OCI-LY1 (cell line): ENCODE measurements around the gene LTO1.

Experiments used
- H2AFZ ChIP-seq: fragments of 200-600 bp; sonication (generic), shearing (Covaris generic); 2 replicates; pipeline ENCODE4 v1.6.0; 2014; ENCODE audit warnings: antibody characterized with exemption, mild to moderate bottlenecking, low read length
- H3F3A ChIP-seq: fragments of 200-600 bp; sonication (generic), shearing (Covaris generic); 2 replicates; pipeline ENCODE4 v1.6.0; 2014; ENCODE audit warnings: mild to moderate bottlenecking, antibody characterized with exemption, low read length, moderate library complexity; ENCODE audit not compliant: insufficient read depth
- H3K27ac ChIP-seq: fragments of 200-600 bp; sonication (generic); 2 replicates; pipeline ENCODE4 v1.5.1; 2014; ENCODE audit warnings: low read length, mixed run types, mild to moderate bottlenecking, low read depth; ENCODE audit not compliant: poor library complexity, severe bottlenecking
- H3K27me3 ChIP-seq: fragments of 200-600 bp; sonication (generic); 2 replicates; pipeline ENCODE4 v1.6.0; 2014; ENCODE audit warnings: antibody characterized with exemption, mild to moderate bottlenecking, low read length, moderate library complexity; ENCODE audit not compliant: insufficient read depth
- H3K36me3 ChIP-seq: fragments of 200-600 bp; sonication (generic); 2 replicates; pipeline ENCODE4 v1.6.1; 2014; ENCODE audit warnings: mild to moderate bottlenecking, antibody characterized with exemption, low read length, moderate library complexity, mixed read lengths; ENCODE audit not compliant: insufficient read depth
- H3K4me1 ChIP-seq: fragments of 200-600 bp; sonication (generic); 2 replicates; pipeline ENCODE4 v1.5.1; 2014; ENCODE audit warnings: mild to moderate bottlenecking, low read length, moderate library complexity; ENCODE audit not compliant: insufficient read depth, severe bottlenecking
- H3K4me2 ChIP-seq: fragments of 200-600 bp; sonication (generic), shearing (Covaris generic); 2 replicates; pipeline ENCODE4 v1.6.1; 2014; ENCODE audit warnings: low read length
- H3K4me3 ChIP-seq: fragments of 200-600 bp; sonication (generic); 2 replicates; pipeline ENCODE4 v1.5.1; 2014; ENCODE audit warnings: low read length, low read depth, mild to moderate bottlenecking, mixed read lengths; ENCODE audit not compliant: poor library complexity, severe bottlenecking
- H3K79me2 ChIP-seq: fragments of 200-600 bp; shearing (Covaris generic); 2 replicates; pipeline ENCODE4 v1.6.1; 2016; ENCODE audit warnings: mixed run types, low read length, mixed read lengths; ENCODE audit not compliant: insufficient read depth
- H3K9ac ChIP-seq: fragments of 200-600 bp; sonication (generic), shearing (Covaris generic); 2 replicates; pipeline ENCODE4 v1.6.1; 2014; ENCODE audit warnings: mild to moderate bottlenecking, low read length, mixed read lengths
- H3K9me2 ChIP-seq: fragments of 200-600 bp; sonication (generic), shearing (Covaris generic); 2 replicates; pipeline ENCODE4 v1.6.1; 2014; ENCODE audit warnings: low read depth, mild to moderate bottlenecking, low read length, mixed read lengths
- H3K9me3 ChIP-seq: fragments of 200-600 bp; shearing (Covaris generic); 2 replicates; pipeline ENCODE4 v1.6.1; 2014; ENCODE audit warnings: low read length, mixed read lengths
- H4K20me1 ChIP-seq: fragments of 200-600 bp; sonication (generic), shearing (Covaris generic); 2 replicates; pipeline ENCODE4 v1.6.0; 2016; ENCODE audit warnings: mild to moderate bottlenecking, low read length; ENCODE audit not compliant: insufficient read depth
- CTCF ChIP-seq: fragments of 200-600 bp; sonication (generic), shearing (Covaris generic); IDR thresholded peaks from 2 replicates; pipeline ENCODE4 v1.5.1; 2017; ENCODE audit warnings: mild to moderate bottlenecking, antibody characterized with exemption, low read length, moderate library complexity, mixed read lengths
- EZH2 ChIP-seq: fragments of 200-600 bp; sonication (generic), shearing (Covaris generic); IDR thresholded peaks from 2 replicates; pipeline ENCODE4 v1.8.0; 2017; ENCODE audit warnings: borderline replicate concordance, mixed run types, mild to moderate bottlenecking, antibody characterized with exemption, low read length, moderate library complexity, mixed read lengths

LTO1 gene

GRCh38 chr11:69643646-69644045 is 31.5 kb downstream of the LTO1 start:
- Histone ChIP-seq H2AFZ (no peak overlapping the region), H3F3A (no peaks in the 10 kb centered on the region), H3K4me2 (no peak overlapping the region), H3K27me3 (no peaks in the 10 kb centered on the region), H4K20me1 (no peaks in the 10 kb centered on the region), H3K4me3 (no peak overlapping the region), H3K36me3 (no peaks in the 10 kb centered on the region), H3K9me2 (no peaks in the 10 kb centered on the region), H3K79me2 (no peaks in the 10 kb centered on the region), H3K9me3 (no peaks in the 10 kb centered on the region), H3K4me1 (no peaks in the 10 kb centered on the region), H3K27ac (no peak overlapping the region), H3K9ac (no peak overlapping the region)
- TF ChIP-seq CTCF (no peak), EZH2 (no peak)

DNA sequence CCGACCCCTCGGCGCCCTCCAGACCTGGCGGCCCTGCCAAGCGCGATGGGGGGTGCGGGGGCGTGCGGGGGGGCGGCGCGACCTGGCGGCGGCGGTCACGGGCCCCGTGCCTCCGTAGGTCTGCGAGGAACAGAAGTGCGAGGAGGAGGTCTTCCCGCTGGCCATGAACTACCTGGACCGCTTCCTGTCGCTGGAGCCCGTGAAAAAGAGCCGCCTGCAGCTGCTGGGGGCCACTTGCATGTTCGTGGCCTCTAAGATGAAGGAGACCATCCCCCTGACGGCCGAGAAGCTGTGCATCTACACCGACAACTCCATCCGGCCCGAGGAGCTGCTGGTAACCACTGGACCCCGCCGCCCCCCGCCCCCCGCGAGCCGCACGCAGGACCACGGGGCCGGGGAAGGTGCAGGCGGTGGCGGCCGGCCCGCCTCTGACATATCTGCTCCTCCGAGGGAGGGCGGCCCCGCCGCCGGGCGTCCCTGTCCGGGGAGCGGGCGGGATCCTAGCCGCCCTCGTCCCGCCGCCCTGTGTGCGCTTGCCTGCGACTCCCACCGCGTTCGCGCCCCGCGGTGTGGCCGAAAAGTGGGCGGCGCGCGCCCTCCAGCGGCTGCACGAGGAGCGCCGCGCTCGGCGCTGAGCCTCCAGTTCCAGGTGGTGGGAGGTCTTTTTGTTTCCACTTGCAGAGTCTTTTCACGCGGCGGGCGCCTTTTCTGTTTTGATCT is 32.1 kb downstream of the LTO1 start:
- Histone ChIP-seq H3K4me2 (peak overlapping the region; percentile 65), H3K9ac (no peak overlapping the region), H3F3A (no peaks in the 10 kb centered on the region), H3K36me3 (no peaks in the 10 kb centered on the region), H3K79me2 (no peaks in the 10 kb centered on the region), H2AFZ (no peak overlapping the region), H3K9me2 (no peaks in the 10 kb centered on the region), H3K9me3 (no peaks in the 10 kb centered on the region), H4K20me1 (no peaks in the 10 kb centered on the region), H3K27ac (no peak overlapping the region), H3K4me1 (no peaks in the 10 kb centered on the region), H3K4me3 (peak overlapping the region; percentile 45), H3K27me3 (no peaks in the 10 kb centered on the region)
- TF ChIP-seq CTCF (peak; percentile 56), EZH2 (no peak)

- H4K20me1 ChIP-seq = no peaks in the 10 kb centered on the region
- H3K4me3 ChIP-seq = peak overlapping the region; percentile 45
- TF ChIP-seq CTCF = no peak
- no peak for TF ChIP-seq EZH2
- no peaks in the 10 kb centered on the region for H3F3A ChIP-seq
- H3K9ac ChIP-seq = no peak overlapping the region
- H3K36me3 ChIP-seq = no peaks in the 10 kb centered on the region
- no peaks in the 10 kb centered on the region for H3K9me2 ChIP-seq
- no peaks in the 10 kb centered on the region for H3K27me3 ChIP-seq
- H3K27ac ChIP-seq = no peak overlapping the region
- no peaks in the 10 kb centered on the region for H3K79me2 ChIP-seq
- no peak overlapping the region for H2AFZ ChIP-seq
- H3K4me2 ChIP-seq = peak overlapping the region; percentile 65; the same call in 1 of the 2 replicates
- H3K9me3 ChIP-seq = no peaks in the 10 kb centered on the region
- H3K4me1 ChIP-seq = no peaks in the 10 kb centered on the region
These were observed 32.6 kb downstream of the LTO1 start for GRCh38 chr11:69642549-69642912.
